Measurements from ENCODE around the gene EN2.
"Not testable (repeated sequence)": the region's sequence is repeated elsewhere in the genome, so short reads cannot be mapped to it uniquely, and the experiment has no call there.

EN2 gene

DNA sequence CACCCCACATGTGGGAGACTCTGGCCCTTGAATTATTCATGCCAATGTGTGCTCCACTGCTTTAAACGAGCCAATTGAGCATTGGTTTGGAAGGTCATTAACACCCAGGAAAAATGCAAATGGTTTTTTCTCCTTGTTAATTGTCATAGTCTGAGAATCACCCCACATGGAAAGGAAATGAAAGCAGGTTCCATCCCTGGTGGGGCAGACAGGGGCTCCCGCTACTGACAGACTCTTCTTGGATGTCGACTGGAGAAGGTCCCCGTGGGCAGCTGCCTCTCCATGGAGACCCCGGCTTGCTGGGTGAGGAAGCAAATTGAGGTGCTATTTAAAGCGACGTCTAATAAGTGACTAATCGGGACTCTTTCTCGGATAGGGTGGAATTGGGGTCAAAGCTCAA lies 32.0 kb upstream of the EN2 start:
- DNase-seq (ENCODE audit: low read depth in 2 of 2) = no peak

DNA sequence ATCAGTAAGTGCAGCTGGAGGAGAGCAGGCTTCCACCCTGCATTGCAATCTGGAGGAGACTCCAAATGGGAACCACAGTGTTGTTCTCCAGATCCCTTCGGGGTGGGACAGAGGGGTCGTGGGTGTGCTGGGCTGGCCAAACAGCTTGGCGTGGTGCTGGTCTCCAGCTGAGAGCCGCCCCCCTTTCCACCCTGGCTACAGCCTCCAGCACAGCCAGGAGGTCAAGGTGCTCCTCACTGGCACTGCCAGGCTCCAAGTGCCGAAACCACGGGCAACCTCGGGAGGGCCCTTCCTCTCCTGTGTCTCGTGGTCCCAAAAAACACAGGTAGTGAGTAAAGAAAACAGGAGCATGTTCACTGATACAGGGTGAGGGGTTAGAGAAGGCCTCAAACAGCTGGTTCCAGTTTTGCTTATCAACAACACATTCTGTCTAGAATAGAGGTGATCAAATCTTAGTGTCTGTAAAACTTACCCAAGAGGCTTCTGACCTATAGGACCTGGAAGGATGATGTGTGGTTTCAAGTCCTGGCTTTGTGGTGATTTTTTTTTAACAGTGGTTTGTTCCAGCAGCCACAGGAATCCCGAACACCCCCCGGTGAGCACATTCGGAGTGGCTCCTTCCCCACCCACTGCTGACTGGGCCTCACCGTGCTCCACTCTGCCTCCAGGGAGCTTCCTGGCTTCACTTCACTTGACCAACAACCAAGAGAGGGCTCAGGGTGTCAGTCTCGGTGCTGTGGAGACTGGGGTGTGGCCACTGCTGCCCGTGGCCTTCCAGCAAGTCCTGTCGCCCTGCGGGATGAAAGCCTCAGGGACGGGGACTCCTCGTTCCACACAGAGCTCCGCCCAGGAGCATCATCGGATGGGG lies 31.2 kb upstream of the EN2 start:
- DNase-seq (ENCODE audit: low read depth in 2 of 2) = no peak

DNA sequence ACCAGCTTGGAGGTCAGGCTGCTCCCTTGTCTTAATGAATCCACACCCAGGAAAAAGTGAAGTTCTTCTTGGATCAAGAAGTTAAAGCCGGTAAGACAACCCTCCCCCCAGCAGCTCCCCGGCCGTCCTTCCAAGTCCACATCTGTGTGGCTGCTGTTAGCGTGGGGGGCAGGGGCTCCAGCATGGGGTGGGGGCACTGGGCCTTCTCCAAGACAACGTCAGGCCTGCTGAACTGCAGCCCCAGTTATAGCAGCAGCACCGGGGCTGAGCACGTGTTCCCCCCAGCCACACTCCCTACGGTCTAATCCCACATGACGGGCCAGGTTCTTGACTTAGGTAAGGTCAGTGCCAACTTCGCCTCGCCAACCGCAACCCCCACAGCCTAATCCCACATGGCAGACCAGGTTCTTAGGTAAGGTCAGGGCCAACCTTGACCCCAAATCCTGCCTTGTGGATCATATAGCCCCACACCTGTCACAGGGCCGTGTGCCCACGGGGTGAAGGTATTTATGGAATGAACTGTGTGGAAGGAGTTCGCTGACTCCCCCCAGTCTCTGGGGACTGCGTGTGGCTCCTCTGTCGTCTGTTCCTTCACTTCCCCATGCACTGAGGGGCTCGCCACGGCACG lies 30.4 kb upstream of the EN2 start:
- DNase-seq (ENCODE audit: low read depth in 2 of 2) = no peak

DNA sequence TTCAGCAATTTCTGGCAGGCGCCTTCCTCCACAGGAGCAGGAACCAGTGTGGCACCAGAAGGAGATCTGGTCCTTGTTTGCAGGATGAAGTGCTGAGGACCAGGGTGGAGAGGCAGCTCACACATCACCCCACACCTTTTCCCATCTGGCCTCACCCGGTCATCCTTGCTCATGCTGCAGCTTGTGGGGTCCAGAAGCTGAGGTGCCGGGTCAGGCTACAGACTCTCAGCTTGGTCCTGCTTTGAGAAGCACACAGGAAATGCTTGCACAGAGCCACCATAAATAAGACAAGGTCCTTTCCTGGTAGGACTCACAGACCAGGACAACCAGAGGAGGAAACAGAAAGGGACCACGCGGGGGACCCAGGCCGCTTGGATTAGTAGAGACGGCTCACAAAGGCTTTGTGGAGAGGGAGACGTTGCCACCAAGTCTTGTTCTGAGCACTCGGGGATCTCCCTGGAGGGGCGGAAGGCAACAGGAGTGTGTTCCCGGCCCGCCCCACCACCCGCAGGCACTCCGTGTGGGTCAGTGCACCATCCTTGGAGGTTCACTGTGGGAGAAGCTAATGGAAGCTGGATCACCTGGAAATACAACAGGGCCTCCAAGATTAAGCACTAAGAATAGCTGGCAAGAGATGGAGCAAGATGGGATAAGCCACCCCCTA lies 29.6 kb upstream of the EN2 start:
- no peak for DNase-seq (ENCODE audit: low read depth in 2 of 2)

DNA sequence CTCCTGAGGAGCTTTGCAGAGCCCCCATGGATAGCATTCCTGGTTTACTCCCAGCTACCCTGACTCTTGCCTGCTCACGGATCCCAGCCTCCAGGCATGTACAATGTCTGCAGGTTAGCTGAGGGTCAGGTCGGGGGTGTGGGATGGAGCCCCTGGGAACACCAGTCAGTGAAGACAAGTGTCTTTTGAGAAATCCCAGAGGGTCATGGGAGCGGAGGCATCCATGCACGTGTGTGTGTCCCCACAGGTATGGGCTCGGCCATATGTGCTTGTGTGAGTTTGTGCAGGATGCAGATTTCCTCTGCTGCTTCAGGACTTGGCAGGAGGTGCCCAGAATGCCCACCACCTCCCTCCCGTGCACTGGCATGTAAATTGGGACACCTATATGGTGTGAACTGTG lies 28.3 kb upstream of the EN2 start:
- DNase-seq (ENCODE audit: low read depth in 2 of 2) = no peak

DNA sequence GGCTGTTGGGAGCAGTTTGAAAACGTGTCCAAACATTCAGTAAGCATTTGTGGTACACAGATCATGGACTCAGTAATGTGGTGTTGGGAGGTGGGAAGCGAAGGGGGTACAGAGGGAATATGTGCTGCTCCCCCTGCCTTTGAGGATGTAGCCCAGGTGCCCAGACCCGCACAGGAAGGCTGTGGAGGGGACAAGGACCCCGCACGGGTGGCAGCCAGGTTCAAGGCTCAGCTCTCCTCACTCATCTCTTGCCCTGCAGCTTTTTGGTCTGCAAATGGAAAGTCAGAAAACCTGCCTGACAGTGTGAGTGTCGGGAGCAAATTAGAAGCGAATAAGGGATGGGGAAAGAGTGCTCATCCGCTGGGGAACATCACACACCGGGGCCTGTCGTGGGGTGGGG lies 27.3 kb upstream of the EN2 start:
- no peak for DNase-seq (ENCODE audit: low read depth in 2 of 2)

DNA sequence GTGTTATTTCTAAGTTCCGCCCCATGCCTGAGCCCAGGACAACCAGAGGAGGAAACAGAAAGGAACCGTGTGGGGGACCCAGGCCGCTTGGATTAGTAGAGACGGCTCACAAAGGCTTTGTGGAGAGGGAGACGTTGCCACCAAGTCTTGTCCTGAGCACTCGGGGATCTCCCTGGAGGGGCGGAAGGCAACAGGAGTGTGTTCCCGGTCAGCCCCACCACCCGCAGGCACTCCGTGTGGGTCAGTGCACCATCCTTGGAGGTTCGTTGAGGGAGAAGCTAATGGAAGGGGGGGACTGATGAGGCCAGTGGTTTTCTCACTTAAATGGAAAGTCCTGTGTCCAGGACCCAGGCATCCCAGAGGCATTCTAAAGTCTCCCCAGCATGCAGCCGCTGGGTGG lies 26.7 kb upstream of the EN2 start:
- DNase-seq (ENCODE audit: low read depth in 2 of 2) = no peak

DNA sequence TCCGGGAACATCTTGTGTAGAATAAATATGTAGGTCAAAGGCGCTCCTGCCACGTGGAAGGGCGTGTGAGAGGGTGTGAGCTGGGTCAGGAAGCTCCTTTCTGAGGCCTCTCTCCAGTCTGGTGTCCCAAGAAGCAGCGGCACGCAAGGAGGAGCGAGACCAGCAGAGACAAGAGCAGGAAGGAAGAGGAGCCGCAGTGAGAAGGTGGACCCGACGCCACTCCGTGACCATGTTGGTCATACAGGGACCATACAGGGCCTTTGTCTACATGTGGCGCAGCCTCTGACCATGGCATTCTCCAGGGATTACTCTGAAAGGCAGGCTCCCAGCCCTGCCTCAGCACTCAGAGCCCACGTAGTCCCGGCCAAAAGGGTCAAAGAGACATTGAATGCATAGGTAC lies 26.2 kb upstream of the EN2 start:
- DNase-seq (ENCODE audit: low read depth in 2 of 2) = no peak

DNA sequence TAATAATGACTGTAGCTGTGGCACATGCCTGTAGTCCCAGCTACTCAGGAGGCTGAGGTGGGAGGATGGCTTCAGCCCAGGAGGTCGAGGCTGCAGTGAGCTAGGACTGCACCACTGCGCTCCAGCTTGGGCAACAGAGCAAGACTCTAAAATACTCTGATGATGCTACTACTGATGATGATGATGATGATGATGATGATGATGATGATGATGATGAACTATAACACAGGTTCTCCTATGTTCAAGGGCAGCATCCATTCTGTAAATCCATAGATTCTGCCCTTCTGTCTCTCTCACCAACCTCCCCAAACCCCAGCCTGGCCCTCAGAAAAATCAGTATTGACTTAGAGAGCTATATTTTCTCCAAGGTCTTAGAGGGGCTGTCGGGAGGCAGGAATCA lies 22.8 kb upstream of the EN2 start:
- no peak for DNase-seq (ENCODE audit: low read depth in 2 of 2)

DNA sequence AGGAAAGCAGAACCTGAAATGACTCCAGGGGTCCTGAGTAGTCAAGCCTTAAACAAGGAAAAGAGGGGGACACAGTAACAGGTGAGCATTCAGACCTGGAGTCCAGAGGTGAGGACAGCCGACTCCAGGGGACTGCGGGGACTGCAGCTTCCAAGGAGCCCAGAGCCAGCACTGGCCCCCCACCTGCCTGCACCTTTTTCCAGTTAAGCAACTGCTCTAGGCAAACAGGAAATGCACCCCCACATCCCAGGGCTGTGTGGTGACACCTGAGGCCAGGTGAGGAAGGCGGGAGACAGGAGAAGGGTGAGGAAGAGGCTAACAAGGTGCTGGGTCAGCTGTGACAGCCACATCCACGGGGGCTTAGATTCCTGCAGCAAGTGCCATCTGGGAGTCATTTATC lies 20.1 kb upstream of the EN2 start:
- no peak for DNase-seq (ENCODE audit: low read depth in 2 of 2)

DNA sequence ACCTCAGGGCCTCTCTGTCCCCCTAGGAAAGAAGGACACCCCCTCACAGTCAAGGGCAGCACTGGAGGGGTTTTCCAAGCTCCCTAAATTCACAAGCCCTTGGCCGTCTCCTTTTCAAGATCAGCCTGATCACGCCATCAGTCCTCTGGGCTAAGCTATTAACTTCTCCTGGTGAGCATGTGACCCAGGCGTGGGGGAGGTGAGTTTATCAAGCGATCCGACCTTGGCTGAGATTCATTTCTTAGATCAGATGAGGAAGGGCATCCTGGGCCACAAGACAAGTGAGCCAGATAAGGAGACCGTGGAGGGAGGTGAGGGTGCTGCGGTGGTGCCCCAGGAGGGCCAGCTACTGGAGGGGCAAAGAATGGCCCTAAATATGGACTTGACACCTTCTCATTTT lies 19.2 kb upstream of the EN2 start:
- DNase-seq (ENCODE audit: low read depth in 2 of 2) = no peak

DNA sequence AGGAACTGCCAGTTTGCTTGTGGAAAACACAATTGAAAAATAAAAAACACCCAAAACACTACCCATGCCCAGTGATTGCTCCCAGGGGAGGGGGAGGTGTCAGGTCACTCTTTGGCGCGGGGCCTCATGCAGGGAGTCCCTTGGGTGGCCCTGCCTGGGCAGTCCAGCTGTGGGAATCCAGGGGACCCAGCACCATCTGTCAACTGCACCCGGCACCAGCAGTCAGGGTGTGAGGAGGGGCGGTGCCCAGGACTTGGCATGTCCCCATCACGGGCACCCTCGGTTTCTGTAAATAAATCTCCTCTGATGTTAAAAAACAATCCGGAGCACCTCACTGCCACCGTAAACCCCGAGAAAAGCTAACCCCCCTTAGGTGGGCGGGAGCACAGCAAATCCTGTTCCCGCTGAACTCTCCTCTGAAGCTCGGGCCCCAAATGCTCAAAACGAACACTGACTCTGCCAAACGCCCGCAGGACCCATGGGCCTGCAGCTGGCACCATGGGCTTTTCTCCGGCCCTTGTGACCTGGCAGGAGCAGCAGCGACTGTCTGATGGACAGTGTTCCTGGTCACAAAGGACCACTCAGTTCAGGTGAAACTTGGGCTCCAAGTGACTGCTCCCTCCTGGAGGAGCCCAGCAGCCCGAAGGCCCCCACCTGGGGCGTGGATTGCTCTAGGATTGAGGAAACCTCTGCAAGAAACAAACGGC lies 18.5 kb upstream of the EN2 start:
- DNase-seq (ENCODE audit: low read depth in 2 of 2) = no peak

DNA sequence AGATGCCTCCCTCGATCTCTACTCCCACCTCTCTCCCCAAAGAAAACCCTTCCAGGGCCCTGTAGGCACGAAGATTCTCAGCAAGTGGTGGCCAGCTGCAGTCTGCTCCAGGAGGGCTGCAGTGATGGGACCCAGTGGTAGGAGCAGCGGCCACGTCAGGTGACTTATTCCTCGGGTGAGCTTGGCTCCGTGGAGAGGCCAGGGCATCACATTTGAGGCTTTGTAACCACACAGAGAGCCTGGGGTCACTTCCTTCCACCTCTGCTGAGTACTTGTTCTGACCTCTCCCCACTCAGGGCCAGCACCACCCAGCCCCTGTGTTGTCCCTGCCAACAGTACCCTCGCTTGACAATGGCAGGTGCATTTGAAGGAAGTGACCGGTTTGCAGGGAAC lies 17.9 kb upstream of the EN2 start:
- no peak for DNase-seq (ENCODE audit: low read depth in 2 of 2)

DNA sequence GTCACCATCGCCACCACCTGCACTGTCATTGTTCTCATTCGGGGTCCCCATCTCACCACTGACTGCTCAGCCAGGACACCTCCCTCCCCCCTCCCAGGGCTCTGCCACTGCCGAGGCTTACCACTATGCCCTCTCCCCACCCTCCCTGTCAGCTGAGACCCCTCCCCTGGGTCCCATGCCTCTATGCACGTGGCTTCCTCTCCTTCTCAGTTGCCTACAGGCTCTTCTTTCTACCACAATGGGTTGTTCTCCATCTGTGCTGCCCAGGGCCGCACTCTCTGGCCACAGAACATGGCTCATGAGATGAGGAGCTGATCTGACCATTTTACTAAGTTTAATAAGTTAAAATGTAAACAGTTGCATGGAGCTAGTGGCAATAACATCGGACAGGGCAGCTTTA lies 16.1 kb upstream of the EN2 start:
- DNase-seq (ENCODE audit: low read depth in 2 of 2) = no peak

DNA sequence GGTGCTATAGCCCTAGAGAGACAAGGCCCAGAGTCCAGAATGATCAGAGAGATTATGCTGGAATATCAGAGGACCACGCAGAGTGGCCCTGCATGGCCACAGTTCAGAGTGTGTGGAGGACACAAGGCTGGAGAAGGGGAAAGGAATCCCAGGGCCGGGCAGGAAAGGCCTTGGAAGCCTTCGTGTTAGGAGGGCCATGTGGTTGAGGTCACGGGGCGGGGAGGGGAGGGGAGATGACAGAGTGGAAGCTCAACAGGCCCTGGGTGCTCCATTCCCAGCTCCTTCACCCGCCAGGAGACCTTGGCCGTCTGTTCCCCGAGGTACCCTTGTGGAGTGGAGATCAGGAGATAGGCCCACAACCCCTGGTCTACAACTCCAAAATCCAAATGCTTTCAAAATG lies 13.2 kb upstream of the EN2 start:
- no peak for DNase-seq (ENCODE audit: low read depth in 2 of 2)

DNA sequence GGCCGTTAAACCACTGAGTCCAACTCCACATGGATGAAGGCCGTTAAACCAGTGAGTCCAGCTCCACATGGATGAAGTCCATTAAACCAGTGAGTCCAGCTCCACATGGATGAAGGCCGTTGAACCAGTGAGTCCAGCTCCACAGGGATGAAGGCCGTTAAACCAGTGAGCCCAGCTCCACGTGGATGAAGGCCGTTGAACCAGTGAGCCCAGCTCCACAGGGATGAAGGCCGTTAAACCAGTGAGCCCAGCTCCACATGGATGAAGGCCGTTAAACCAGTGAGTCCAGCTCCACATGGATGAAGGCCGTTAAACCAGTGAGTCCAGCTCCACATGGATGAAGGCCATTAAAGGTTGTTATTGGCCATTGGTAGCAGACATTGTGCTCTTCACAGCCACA lies 12.3 kb upstream of the EN2 start:
- not testable (repeated sequence) for DNase-seq (ENCODE audit: low read depth in 2 of 2)

DNA sequence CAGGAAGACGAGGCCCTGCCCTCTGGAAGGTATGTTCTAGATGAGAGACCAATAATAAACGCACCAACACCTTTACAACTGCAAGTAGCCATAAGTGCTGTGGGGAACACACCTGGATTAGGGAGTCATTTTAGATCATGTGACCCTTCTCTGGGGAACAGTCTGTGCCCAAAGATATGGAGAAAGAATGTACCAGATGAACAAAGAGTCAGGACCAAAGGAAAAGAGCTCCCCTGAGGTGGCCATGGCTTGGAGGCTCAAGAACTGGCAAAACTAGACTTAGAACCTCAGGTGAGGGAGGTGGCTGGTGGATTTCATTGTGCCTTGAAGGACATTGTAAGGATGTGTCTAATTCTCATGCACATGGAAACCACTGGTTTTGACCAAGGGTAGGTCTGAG lies 10.3 kb upstream of the EN2 start:
- no peak for DNase-seq (ENCODE audit: low read depth in 2 of 2)

DNA sequence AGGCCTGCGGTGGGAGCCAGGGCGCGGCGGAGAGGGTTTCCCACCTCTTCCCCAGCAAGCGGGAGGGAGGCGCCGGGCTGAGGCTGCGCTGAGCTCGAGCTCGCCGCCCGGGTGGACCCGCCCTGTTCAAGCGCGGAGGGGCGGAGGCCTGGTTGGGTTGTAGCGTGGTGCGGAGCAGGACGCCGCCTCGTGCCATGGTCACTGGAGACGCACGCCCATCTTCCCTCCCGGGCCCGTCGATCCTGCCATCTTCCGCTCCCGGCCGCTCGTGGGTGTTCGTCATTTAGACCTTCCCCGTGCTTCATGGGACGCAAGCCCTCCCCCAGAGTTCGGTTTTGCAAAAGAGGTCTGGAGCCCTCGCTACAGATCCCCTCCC lies 9.3 kb upstream of the EN2 start:
- DNase-seq (ENCODE audit: low read depth in 2 of 2) = no peak

DNA sequence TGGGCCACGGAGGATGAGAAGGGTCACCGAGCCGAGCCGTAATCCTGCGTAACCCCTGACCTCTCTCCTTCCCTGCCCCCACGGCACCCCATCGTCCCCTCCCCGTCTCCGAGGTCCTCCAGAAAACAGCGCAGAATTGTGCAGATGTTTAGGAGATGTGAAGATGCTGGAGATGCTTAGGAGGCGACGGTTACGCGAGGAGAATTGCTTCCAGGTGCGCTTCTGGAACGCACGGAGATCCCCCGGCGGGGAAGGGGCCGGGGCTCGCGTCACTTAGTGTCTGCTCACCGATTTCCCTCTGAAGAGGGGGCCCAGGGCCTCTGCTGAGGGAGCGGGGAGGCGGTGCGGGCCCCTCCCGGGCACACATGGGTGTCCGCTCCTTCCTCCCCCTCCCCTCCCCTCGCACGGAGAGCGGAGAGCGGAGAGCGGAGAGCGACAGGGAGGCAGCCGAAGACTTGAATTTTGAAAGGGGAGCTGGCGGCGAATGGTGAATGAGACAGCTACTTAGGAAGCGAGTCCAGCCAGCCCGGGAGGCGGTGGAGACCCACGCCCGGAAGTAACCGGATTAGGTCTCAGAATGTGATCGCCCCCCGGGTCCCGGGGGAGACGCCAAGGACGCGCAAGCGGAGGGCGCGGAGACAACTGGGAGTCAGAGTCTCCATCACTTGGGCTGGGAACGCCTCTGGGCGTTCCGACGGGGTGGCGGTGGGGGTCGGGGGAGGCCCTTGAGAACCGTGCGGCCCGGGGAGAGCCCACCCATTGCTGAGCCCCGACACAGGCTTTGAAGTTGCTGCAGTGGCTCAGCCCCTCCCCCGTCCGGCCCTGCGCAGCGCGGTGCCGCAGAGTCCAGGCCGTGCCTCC lies 8.7 kb upstream of the EN2 start:
- DNase-seq (ENCODE audit: low read depth in 2 of 2) = no peak

DNA sequence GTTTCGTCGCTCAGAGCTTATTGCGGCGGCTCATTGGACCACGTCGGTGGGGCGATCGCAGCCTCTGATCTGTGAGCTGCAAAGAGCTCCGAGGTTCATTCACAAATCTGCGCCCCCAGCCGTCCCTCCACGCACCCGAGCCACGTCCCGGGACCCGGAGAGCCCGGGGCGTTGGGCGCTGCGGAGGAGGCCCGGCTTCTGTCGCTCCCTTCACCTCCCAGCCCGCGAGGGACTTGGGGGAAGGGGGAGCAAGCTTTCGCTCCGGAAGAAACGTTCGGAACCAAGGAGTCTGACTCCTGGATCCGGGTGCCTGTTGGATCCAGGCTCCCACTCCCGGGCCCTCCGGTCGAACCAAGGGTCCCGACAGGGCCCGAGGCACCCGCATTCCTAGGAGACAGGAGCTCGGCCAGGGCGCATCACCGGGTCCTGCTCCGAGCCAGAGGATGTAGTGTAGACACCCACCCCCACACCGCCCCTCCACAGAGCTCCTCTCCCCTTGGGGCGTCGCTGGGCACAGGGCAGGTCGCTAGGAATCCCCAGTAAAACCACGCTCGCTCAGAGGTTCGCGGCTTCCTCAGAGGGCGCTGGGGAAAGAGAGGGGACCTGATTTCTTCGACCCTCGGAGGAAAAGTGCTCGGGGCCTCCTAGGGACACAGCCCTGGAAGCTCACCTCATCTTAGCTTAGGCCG lies 7.9 kb upstream of the EN2 start:
- DNase-seq (ENCODE audit: low read depth in 2 of 2) = no peak

DNA sequence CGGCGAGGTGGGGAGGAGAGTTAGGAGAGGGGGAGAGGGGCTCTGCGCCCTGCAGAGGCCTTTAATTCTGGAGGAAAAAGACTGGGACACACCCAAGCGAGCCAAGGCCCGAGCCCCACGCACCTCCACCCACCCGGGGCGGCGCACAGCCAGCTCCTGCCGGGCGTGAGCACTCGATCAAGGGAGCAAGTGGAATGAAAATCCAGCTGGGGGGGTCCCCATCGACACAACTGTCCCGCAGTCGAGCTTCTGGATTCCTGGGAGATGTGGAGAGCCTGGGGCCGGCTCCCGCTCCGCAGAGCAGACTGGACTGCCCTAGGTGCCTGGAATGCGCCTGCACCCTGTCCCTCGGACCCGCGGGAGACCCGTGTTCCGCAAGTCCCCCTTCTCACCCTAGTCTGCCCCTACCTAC lies 7.4 kb upstream of the EN2 start:
- DNase-seq (ENCODE audit: low read depth in 2 of 2) = no peak
